Fibroblast of peridontal ligament (primary cell): ENCODE measurements around the gene LHX1.

Experiments
- DNase-seq: peaks from one replicate; pipeline ENCODE4 v3.0.0-alpha.2; 2010; ENCODE audit errors: extremely low read depth

LHX1 gene

GRCh38 chr17:36922175-36922574 lies 15.1 kb upstream of the LHX1 start:
- no peak for DNase-seq

- no peak for DNase-seq
These were observed 13.5 kb upstream of the LHX1 start for GRCh38 chr17:36923814-36924221.

GRCh38 chr17:36926226-36926625 lies 11.0 kb upstream of the LHX1 start:
- DNase-seq = no peak

- DNase-seq = no peak
These were observed 10.6 kb upstream of the LHX1 start for GRCh38 chr17:36926701-36927100.

- no peak for DNase-seq
These were observed 8.6 kb upstream of the LHX1 start for GRCh38 chr17:36928471-36929345.

- no peak for DNase-seq
These were observed 7.3 kb upstream of the LHX1 start for GRCh38 chr17:36929851-36930582.

- DNase-seq = no peak
These were observed 6.7 kb upstream of the LHX1 start for GRCh38 chr17:36930583-36930900.

GRCh38 chr17:36931096-36931696 lies 6.1 kb upstream of the LHX1 start:
- DNase-seq = no peak

GRCh38 chr17:36931697-36932382 lies 5.4 kb upstream of the LHX1 start:
- no peak for DNase-seq

GRCh38 chr17:36932383-36932693 lies 4.9 kb upstream of the LHX1 start:
- no peak for DNase-seq

GRCh38 chr17:36932694-36933511 lies 4.4 kb upstream of the LHX1 start:
- DNase-seq = no peak

GRCh38 chr17:36933512-36934143 lies 3.6 kb upstream of the LHX1 start:
- DNase-seq = no peak

- DNase-seq = no peak
These were observed 3.1 kb upstream of the LHX1 start for GRCh38 chr17:36934144-36934691.

GRCh38 chr17:36934692-36935630 lies 2.3 kb upstream of the LHX1 start:
- DNase-seq = no peak

- DNase-seq = no peak
These were observed 1.4 kb upstream of the LHX1 start for GRCh38 chr17:36935671-36936454.

GRCh38 chr17:36936455-36937000 lies 747 bp upstream of the LHX1 start:
- DNase-seq = no peak

GRCh38 chr17:36937959-36938565 lies 787 bp downstream of the LHX1 start:
- no peak for DNase-seq

GRCh38 chr17:36938566-36939051 lies 1.3 kb downstream of the LHX1 start:
- DNase-seq = no peak
